GM18858 (cell line): ENCODE measurements around the gene DOCK8.
"Not testable (repeated sequence)": the region's sequence is repeated elsewhere in the genome, so short reads cannot be mapped to it uniquely, and the experiment has no call there.

Experiments
- ATAC-seq: cut with Tn5 transposase; IDR thresholded peaks from one replicate; pipeline ENCODE4 v1.9.1; 2021; ENCODE audit not compliant: unreplicated experiment

Gene DOCK8

DNA sequence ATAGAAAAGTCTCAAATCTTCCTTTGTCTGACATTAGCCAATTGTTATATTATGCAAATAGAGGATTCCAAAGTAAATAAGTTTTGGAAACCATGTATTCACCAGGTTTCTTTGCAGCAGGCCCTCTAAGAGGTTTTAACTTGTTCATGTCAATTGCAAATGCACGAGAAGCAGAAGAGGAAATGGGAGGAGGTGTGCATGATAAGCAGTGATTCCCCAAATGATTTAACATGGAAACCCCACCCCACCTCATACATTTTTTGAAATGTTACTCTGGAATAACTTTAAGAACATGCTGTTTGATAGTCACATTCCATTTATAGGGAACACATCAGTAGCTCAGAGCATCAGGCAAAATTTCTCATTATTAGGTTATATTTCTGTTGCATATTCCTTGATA, 190.7 kb downstream of the DOCK8 start:
- ATAC-seq, result no peak

DNA sequence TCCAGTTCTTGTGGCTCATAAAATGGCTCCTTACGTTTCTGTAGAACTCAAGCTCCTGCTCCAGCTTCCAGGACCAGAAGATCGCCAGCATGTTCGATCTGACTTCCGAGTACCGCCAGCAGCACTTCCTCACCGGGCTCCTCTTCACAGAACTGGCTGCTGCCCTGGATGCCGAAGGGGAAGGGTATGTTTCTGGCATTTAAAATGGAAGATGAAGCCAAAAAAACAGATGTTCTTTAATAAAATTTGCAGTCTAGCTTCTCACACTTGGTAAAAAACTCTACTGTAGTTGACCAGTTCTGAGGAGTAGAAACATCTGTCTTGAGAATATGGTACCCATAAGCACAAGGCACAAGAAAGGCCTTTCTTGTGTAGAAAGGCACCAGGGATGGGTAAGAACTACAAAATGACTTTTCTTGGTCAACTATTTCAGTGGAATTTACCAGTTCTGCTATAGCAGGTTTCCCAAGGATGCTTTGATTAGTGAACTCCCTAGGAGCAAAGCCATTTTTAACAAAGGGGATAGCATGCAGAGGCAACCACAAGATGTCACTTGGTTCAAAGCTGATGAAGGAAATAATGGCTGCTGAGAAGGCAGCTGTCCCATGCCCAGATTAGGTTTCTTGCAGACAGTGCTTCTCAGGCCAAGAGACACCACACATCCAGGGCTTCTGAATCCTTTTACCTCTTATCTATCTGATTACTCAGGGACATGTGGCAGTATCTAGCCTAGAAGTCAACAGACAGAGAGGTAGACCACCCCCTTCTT, 192.4 kb downstream of the DOCK8 start:
- ATAC-seq, result no peak

DNA sequence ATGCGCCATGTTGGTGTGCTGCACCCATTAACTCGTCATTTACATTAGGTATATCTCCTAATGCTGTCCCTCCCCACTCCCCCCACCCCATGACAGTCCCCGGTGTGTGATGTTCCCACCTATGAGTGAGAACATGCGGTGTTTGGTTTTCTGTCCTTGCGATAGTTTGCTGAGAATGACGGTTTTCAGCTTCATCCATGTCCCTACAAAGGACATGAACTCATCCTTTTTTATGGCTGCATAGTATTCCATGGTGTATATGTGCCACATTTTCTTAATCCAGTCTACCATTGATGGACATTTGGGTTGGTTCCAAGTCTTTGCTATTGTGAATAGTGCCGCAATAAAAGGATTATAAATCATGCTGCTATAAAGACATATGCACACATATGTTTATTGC, 195.0 kb downstream of the DOCK8 start:
- ATAC-seq, result not testable (repeated sequence)

DNA sequence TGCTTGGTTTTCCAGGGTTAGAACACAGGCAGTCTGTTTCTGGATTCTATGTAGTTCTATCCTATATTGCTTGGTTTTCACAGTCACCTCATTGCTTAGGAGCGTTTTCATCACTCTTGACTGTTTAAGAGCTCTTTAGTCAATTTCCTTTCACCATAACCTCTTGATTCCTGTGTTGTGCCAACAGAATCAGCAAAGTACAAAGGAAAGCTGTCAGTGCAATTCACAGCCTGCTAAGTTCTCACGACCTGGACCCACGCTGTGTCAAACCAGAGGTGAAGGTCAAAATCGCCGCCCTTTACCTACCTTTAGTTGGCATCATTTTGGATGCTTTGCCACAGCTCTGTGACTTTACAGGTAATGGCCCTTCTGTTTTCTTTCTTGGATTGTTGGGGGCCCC, 199.9 kb downstream of the DOCK8 start:
- no peak for ATAC-seq

DNA sequence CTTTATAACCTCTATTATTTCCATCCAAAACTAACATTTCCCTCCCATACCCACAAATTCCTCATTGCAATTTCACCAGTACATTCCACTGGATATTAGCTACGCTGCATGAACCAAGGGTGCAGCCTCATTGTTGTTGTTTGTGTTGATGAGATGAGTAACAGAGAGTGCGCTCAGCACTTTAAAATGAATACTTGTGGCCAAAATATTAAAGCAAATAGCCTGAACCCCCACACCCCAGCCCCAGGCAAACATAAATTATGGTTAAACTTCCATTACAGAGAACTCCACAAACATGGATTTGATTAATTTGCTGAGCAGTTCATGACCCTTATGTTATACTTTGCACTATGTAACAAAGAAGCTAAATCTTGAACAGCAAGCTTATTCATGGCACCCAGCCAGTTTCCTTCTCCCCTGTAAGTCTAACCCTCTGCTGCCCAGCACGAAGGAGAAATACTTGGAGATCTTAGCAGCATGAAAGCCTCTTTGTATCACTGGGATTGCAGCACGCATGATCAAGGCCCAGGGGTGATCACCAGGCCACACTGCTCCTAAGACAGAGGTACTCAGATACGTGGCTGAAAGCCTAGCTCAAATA, 205.0 kb downstream of the DOCK8 start:
- ATAC-seq, result no peak

DNA sequence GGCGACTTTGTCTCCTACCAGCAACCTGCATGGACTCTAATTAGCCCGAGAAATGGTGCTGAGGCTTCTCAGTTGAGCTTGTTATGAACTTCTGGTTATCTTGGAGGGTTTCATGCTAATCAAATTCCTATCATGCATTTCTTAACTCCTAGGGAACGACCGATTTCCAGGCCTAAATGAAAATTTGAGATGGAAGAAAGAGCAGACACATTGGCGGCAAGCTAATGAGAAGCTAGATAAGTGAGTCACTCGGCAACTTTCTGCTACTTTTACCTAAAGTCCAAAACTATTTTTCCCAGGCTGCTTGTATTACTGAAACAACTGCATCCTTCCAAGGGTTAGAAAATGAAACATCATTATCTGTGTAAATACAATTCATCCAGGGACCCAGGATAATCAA, 207.2 kb downstream of the DOCK8 start:
- no peak for ATAC-seq

DNA sequence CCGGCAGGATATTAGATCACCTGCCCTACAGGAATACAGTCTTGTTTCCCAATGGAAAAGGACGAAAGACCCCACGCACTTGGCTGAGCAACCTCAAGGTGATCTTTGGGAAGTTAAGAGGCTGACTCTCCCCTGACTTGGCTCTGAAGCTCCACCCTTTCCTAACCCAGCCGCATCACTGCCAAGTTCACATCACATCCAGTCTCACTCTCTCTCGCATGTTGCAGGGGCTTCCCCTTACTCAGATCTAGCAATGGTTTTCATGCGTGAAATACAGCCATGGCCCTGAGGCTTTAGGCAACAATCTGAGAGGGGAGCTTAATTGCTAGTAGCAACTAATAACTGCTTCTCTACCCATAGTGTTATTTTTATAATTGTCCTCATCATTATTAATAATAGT, 211.6 kb downstream of the DOCK8 start:
- ATAC-seq, result no peak

DNA sequence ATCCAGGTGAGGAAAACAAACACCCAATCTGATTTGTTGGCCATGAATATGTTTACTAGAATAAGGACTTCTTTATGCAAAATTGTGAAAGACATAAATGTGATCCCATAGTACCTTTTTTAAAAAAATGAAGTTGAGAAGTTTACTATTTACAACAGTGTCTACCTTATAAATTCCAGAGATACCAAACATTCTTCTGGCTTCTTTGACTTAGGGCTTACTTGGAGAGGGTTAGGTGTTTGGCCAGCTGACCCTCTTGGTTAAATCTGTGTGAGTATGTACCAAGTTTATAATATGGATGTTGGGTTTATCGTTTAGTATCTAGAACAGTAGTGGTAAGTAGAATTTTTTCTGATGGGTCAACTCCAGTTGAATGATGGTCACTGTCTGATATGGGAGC, 212.3 kb downstream of the DOCK8 start:
- ATAC-seq, result no peak

DNA sequence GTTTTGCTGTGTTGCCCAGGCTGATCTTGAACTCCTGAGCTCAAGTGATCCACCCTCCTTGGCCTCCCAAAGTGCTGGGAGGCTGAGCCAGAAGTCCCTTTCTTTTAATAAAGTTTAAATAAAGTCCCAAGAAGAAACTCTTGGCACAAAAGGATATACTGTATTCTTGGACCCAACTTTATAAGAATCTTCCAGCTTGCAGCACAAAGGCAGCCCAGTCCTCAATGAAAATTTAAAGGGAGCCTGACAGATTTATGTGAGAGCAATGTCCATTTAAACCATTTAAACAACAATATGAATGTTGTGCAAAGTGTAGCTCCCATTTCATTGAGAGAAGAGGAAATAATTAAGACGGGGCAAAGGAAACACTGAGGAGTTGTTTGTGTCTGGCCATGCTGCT, 217.0 kb downstream of the DOCK8 start:
- ATAC-seq, result no peak

DNA sequence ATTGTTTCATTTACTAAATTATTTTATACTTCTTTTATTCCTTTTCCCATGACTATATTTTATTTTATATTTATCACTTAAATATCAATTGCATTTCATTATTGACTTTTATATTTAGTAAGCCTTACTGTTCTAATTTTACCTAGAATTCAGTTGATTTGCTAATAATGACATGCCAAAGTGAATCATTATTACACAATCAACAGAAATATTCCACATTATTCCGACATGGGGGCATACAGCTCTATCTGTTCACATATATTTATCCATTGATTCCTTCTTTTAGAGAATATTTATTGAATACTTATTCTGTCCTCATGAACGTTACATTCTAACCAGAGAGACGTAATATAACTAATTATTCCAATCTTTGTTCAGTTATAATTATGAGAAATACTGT, 221.8 kb downstream of the DOCK8 start:
- no peak for ATAC-seq

DNA sequence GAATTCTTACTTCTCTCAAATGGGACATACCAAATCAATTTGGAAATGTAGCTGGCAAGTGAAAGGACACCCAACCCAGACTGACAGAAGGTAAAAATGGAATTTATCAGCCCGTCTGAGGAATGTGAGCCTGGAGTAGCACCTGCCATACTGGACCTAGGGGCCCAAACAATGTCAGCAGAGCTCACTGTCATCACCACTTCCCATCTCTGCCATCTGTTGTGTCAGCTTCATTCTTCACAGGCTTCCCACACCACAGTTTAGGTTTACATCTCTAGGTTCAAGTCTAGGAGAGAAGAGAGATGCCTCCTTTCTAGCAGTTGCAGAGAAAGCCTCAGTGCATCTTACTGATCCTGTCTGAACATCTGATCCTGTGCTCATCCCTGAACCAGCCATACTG, 222.4 kb downstream of the DOCK8 start:
- no peak for ATAC-seq

DNA sequence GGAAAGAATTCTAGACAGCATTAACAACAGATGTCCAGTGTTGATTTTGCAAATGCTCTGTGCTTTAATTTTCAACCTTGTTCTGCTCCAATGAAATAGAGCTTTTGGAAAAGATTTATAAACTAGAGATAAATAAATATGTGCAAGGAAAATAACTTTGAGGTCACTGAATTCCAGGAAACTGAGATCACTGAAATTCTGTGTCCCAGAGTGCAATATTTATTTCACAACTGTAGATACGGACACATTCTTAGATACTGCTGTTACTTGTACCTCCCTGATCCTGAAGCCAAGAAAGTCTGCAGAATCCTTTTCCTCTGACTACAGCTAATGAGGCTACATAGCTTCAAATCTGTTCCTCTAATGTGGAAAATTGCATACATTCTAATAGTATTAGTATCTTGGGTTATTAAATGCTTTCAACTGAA, 222.9 kb downstream of the DOCK8 start:
- ATAC-seq, result no peak

DNA sequence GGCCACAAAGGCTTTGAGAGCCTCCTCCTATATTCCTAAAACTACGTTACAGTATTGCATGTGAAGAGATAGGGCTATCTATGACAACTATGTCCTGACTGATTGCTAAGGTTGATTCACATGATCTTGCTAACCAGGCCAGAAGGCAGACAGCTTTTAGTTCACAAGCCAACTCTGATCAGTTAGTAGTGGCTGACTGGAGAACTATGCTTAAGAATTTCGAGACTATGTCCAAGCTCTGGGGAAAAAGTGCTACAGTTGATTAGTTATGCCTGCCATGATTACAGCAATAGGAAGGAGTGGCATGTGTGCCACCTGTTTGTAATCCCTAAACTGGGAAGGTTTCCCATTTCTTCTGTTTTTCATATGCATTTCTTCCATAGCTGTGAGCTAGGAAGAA, 223.4 kb downstream of the DOCK8 start:
- ATAC-seq, result no peak

DNA sequence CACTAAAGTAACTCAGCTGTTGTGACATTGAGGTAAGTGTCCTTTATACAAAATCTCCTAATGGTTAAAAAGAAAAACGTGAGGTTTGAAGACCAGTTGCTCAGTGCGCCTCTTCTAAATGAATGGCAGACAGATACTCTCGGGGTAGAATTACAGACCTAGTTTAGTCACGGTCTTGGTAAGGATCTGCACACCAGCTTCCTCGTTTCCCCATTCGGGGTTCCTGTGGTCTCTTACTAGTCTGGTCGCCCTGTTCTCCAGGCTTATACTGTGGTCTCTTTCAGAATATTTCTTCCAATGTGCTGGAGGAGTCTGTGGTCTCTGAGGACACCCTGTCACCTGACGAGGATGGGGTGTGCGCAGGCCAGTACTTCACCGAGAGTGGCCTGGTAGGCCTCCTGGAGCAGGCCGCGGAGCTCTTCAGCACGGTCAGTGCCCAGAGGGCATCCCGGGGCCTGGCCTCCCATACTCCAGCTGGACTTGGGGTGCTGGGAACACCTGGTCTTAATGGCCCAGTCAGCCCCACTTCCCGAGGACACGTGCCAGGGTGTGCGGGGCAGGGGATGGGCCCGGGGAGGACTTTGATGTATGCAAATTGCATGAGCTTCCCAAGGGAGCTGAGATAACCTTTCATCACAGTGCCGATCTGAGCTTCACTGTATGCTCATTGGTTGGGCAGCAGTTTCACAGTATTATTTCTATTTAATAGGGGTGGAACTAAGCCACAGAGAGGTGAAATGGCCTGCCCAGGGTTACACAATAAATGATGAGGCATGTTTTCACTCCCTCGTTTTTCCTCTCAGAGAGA, 224.5 kb downstream of the DOCK8 start:
- no peak for ATAC-seq

DNA sequence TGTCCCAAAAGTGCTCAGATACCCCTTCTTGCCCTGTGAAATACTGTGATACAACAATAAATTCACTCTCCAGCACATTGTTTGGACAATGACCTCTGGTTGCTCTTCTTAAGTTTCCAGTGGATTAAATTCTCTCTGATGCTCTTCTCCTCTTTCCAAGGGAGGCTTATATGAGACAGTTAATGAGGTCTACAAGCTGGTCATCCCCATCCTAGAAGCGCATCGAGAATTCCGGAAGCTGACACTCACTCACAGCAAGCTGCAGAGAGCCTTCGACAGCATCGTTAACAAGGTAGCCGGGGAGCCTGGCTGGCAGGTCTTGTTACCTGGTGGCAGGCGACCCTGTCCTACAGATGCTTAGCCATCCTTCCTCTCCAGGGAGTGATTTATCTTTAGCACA, 226.5 kb downstream of the DOCK8 start:
- no peak for ATAC-seq

DNA sequence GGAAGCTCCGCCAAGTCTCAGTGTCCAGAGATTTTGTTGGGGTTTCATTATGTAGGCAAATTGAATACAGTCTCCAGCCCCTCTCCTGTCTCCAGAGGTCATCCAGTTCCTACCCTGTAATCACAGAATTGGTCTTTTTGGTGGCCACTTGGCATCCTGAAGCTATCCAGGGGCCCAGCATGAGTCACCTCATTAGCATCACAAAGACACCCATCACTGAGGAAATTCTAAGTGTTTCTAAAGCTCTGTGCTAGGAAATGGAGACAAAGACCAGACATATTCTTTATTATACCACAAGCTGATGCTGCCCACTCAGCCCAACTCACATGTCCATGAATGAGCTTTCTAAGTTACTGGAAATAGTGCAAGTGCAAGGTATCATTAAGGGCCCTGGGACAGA, 229.9 kb downstream of the DOCK8 start:
- ATAC-seq, result no peak

DNA sequence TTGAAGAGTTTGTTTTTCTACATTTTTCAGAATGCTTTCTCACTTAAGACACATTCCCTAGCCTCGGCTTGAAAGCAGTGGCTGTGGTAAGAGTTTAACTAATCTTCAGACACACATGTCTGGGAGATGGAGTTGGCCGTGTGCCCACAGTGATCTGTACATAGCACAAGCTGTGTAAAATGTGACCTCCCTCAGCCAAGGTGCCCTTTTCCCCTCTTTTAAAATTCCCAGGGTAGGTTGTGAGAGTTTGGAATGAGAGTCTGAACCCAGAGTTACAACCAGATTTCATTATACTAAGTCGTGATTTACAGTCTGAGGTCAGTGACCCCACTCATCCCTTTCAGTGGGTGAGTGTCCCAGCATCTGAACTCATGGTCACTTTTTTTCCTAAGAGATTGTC, 230.4 kb downstream of the DOCK8 start:
- ATAC-seq, result no peak

DNA sequence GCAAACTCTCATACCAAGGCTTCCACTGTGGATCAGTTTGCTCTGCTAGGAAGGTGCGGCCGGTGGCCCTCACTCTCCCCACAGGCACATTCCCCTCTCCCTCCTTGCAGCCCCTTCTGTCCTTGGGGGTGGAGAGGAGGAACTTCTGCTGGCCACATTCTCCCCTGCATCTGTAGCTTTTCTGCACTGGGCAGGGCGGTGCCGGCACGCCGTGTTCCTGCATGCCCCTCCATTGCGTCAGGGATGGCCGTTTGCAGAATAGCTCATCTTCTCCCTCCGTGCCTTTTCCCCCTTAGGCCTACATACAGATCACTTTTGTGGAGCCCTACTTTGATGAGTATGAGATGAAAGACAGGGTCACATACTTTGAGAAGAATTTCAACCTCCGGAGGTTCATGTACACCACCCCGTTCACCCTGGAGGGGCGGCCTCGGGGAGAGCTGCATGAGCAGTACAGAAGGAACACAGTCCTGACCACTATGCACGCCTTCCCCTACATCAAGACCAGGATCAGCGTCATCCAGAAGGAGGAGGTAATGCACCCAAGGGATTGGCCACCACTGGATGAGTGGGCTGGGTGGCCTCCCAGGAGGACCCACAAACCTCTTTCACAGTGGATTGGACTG, 231.5 kb downstream of the DOCK8 start:
- no peak for ATAC-seq

DNA sequence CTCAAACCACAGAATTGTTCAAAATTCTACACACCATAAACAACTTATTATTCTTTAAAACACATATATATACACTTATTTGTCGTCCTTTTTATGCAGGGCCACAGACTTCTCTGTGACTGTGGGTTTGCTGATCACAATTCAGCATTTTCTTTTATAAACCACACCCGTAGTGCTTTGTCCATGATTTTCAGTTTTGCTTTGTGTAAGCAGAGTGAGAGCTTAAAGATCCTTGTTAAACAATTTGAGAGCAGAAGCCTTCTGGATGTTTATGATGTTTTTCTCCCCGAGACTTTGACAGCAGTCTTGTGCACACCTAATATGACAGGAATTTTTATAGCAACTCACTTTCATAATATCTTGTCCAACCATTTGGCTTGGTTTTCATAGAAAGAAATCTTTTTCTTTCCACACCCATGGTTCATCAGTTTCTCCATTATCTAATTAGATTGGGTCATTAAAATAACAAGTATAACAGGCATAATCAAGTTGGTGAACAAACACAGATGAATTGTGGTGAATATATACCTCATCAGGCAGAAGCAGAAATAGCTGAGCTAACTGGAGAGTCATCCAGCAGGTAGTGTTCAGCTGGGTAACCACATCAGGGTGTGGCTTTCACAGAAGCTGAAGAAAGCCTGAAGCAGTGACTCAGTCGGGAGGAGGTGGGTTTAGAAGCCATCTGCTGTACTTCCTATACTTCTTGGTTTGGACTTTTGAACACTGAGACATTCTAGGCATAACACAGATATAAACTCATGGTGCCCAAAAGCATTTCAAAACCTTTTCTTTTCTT, 232.8 kb downstream of the DOCK8 start:
- ATAC-seq, result no peak

DNA sequence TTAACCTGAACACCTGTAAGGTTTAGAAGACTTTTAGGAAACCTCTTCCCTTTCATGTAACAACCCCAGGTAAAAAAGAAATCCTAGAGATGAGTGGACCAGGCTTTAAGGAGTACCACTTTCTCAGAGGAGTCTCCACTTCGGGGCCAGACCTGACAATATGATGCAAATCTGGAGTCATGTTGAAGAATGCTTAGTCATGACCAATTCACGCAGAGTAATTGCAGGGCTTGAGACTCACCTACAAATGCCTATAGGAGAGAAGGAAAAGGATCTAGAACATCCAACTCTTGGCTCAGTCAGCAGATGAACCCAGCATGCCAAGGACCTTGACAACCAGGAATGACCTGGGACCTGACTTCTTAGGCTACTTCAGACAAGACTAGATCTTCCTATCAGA, 235.4 kb downstream of the DOCK8 start:
- no peak for ATAC-seq

DNA sequence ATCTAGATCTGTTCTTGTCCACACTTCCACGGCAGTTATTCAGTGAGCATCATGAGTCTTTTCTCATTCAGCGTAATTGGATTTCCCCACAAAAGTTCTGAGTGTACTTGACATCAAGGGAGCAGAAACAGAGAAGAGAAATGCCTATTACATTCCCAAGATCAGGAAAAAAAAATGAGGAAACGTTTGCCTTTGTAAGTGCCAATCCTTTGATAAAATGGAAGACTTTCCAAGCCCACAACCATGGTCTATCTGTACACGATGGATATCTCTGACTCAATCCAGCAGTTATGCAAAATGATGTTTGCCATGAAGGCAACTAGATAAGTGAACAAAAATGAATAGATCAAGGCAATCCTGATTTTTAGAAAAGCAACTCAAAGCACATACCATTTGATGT, 235.9 kb downstream of the DOCK8 start:
- ATAC-seq, result no peak
